MG63 (cell line): ENCODE measurements around the gene HS3ST1. TPM values are rescaled to one million over a fixed set of nuclear protein-coding genes. Genes with fewer than 3 reads are reported as not detected.
A peak's percentile ranks its signal among the peaks of the same experiment; 100 is the strongest.

ENCODE experiments used
- DNase-seq: peaks from one replicate; pipeline ENCODE4 v3.0.0-alpha.2; 2020
- H3K27me3 ChIP-seq: fragments of 250-450 bp; sonication (Bioruptor Pico); 2 replicates; pipeline ENCODE4 v1.5.1; 2020; ENCODE audit warnings: mild to moderate bottlenecking, moderate library complexity
- H3K36me3 ChIP-seq: fragments of 250-450 bp; sonication (Bioruptor Pico); 2 replicates; pipeline ENCODE4 v1.5.1; 2020; ENCODE audit warnings: mild to moderate bottlenecking, moderate library complexity
- H3K4me3 ChIP-seq: fragments of 250-450 bp; sonication (Bioruptor Pico); 2 replicates; pipeline ENCODE4 v1.5.1; 2020; ENCODE audit warnings: mild to moderate bottlenecking, moderate library complexity
- H3K9me3 ChIP-seq: fragments of 250-450 bp; sonication (Bioruptor Pico); 2 replicates; pipeline ENCODE4 v1.5.1; 2020; ENCODE audit warnings: mild to moderate bottlenecking, moderate library complexity
- total RNA-seq: library from RNA; depleted of rRNA; stranded (reverse); fragments of >200 nt; shearing (Covaris generic); gene quantifications from 2 replicates; pipeline ENCODE4 v1.2.3, GENCODE V29; 2014; ENCODE audit warnings: low replicate concordance

The HS3ST1 gene
- total RNA-seq, 1 experiment from 2014 or later: 0.23 TPM

DNA sequence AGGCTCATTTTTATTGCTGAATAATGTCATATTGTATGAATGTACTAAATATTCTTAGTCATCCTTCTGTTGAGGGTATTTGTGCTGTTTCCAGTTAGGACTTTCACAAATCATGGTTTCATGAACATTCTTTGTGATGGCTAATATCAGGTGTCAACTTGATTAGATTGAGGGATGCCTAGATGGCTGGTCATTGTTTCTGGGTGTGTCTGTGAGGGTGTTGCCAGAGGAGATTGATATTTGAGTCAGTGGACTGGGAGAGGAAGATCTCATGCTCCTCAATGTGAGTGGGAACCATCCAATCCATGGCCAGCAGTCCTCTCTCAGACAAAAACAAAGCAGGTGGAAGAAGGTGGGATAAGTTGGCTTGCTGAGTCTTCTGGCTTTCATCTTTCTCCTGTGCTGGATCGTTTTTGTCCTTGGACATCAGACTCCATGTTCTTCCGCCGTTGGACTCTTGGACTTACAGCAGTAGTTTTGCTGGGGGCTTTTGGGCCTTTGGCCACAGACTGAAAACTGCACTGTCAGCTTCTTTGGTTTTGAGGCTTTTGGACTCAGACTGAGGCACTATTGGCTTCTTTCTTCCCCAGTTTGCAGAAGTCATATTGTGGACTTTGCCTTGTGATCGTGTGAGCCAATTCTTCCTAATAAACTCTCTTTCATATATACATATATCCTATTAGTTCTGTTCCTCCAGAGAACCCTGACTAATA is 11.9 kb upstream of the HS3ST1 start:
- Histone ChIP-seq H3K9me3 (no peaks in the 10 kb centered on the region), H3K27me3 (no peaks in the 10 kb centered on the region), H3K36me3 (no peaks in the 10 kb centered on the region), H3K4me3 (no peak overlapping the region)
- no peak for DNase-seq

DNA sequence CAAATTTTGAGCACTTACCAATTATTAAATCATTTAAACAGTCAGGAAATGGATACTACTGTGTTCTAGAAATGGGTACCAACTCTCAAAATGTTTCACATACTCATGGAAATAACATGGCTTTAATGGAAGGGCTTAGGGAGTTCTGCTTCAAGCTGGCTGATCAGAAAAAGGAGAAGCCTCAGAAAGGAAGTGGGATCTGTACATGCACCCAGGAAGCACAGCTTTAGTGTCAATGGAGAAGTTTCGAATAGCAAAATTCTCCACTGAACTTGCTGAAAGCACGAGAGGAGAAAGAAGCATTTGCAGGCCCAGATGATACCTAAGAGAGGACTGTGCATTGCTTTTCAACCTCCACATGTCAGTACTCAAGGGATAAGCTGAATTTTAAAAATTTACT is 11.1 kb upstream of the HS3ST1 start:
- Histone ChIP-seq H3K9me3 (no peaks in the 10 kb centered on the region), H3K4me3 (no peak overlapping the region), H3K27me3 (no peaks in the 10 kb centered on the region), H3K36me3 (no peaks in the 10 kb centered on the region)
- DNase-seq: no peak

DNA sequence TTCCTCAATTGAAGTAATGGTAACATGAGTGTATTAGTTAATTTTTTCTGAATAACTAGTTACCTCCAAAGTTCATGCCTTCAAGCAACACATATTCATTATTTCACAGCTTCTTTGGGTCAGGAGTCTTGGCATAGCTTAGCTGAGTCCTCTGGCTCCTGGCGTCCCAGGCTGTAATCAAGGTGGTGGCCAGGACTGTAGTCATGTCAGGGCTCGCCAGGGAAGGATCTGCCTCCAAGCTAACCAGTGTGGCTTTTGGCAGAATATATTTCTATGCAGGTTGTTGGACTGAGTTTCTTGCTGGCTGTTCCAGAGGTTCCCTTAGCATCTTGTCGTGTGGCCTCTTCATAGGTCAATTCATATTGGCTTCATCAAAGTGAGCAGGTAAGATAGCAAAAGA is 10.0 kb upstream of the HS3ST1 start:
- H3K9me3 ChIP-seq: no peaks in the 10 kb centered on the region
- DNase-seq: no peak
- H3K4me3 ChIP-seq: no peak overlapping the region
- H3K27me3 ChIP-seq: no peaks in the 10 kb centered on the region
- H3K36me3 ChIP-seq: no peaks in the 10 kb centered on the region

GRCh38 chr4:11436673-11437072 is 8.0 kb upstream of the HS3ST1 start:
- H3K36me3 ChIP-seq: no peaks in the 10 kb centered on the region
- no peak for DNase-seq
- H3K4me3 ChIP-seq: no peak overlapping the region
- no peaks in the 10 kb centered on the region for H3K27me3 ChIP-seq
- no peaks in the 10 kb centered on the region for H3K9me3 ChIP-seq

GRCh38 chr4:11436084-11436483 is 7.4 kb upstream of the HS3ST1 start:
- Histone ChIP-seq H3K36me3 (no peaks in the 10 kb centered on the region), H3K4me3 (no peak overlapping the region), H3K27me3 (no peaks in the 10 kb centered on the region), H3K9me3 (no peaks in the 10 kb centered on the region)
- no peak for DNase-seq

GRCh38 chr4:11435557-11435956 is 6.9 kb upstream of the HS3ST1 start:
- no peak for DNase-seq
- Histone ChIP-seq H3K27me3 (no peaks in the 10 kb centered on the region), H3K9me3 (no peaks in the 10 kb centered on the region), H3K4me3 (no peak overlapping the region), H3K36me3 (no peaks in the 10 kb centered on the region)

- no peak for DNase-seq
- H3K27me3 ChIP-seq: no peaks in the 10 kb centered on the region
- no peaks in the 10 kb centered on the region for H3K9me3 ChIP-seq
- H3K4me3 ChIP-seq: no peak overlapping the region
- H3K36me3 ChIP-seq: no peaks in the 10 kb centered on the region
Measured at GRCh38 chr4:11431111-11431510, 2.4 kb upstream of the HS3ST1 start.

GRCh38 chr4:11430536-11430935 is 1.8 kb upstream of the HS3ST1 start:
- Histone ChIP-seq H3K9me3 (no peaks in the 10 kb centered on the region), H3K27me3 (no peaks in the 10 kb centered on the region), H3K4me3 (no peak overlapping the region), H3K36me3 (no peaks in the 10 kb centered on the region)
- DNase-seq: no peak

DNA sequence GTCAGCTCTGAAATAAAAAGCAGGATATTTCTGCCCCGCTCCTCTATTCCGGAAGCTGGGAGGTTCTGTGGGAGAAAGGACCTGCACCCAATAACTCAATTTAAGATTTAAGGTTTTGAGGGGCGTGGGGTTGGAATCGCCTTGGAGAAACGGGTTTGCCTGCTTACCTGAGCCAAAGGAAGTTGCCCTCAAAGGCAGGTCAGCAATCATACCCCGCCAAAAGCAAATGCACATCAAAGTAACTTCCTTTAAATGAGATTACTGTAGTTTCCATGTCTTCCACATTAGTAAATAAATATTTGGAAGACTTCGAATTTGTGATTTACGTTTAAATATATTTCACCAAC is 978 bp upstream of the HS3ST1 start:
- Histone ChIP-seq H3K4me3 (no peak overlapping the region), H3K36me3 (no peaks in the 10 kb centered on the region), H3K27me3 (no peaks in the 10 kb centered on the region), H3K9me3 (no peaks in the 10 kb centered on the region)
- DNase-seq: no peak

DNA sequence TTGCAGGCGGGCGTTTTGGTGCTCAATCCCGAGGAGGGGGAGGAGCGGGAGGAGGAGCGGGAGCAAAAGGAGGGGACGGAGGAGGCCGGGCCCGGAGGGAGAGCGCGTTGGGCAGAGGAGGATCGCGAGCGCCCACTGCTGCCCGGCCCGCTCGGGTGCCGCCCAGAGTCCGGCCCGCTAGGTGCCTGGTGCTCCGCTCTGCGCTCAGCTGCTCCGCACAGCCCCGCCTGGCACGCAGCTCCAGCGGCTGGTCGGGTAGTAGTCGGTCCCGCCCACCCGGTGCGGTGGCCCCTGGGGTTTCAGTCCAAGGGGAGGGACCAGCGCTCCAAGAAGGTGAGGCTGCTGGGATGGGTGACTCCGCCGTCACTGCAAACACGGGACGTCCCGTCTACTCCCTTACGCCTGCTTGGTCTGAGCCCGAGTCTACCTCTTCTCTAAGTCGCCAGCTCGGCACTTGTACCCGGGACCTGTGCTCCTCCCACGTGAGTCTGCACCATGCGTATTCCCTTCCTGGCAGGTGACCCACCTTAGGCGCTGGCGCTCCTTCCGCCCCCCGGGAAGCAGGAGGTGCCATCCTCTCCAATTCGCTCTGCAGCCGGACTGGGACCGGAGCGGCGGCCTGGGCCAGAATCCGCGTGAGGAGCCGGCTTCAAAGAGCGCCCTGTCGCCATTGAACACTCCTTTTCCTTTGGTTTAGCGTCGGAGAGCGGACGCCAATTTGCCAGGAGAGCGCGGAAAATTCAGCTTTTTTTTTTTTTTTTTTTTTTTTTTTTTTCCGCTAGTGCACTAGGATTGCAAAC is 405 bp upstream of the HS3ST1 start:
- peak; percentile 76 for DNase-seq
- Histone ChIP-seq H3K4me3 (peak overlapping the region; percentile 58), H3K27me3 (no peaks in the 10 kb centered on the region), H3K36me3 (no peaks in the 10 kb centered on the region), H3K9me3 (no peaks in the 10 kb centered on the region)

GRCh38 chr4:11427121-11427996 is 1.3 kb downstream of the HS3ST1 start:
- Histone ChIP-seq H3K27me3 (no peaks in the 10 kb centered on the region), H3K36me3 (no peaks in the 10 kb centered on the region), H3K4me3 (no peak overlapping the region), H3K9me3 (no peaks in the 10 kb centered on the region)
- no peak for DNase-seq

DNA sequence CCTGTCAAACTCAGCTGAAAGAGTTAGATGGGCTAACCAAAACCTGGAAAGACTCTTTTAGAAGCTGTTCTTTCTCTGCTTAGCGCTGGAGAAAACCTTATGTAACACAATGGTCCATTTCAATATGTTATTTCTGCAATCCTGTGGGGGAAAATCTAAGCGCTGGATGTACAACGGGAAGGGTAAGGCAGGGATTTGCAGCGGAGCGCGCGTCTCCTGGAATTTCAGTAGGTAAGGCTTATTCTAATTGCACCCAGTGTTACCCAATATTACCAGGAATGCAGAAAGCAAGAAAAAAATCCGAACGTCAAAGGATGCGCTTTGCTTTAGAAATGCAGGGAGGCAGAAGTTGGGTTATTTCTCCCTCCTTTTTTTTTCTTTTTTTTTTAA is 2.0 kb downstream of the HS3ST1 start:
- no peaks in the 10 kb centered on the region for H3K36me3 ChIP-seq
- no peaks in the 10 kb centered on the region for H3K27me3 ChIP-seq
- no peak for DNase-seq
- H3K4me3 ChIP-seq: no peak overlapping the region
- H3K9me3 ChIP-seq: no peaks in the 10 kb centered on the region

- Histone ChIP-seq H3K27me3 (no peaks in the 10 kb centered on the region), H3K4me3 (no peak overlapping the region), H3K9me3 (no peaks in the 10 kb centered on the region), H3K36me3 (no peaks in the 10 kb centered on the region)
- no peak for DNase-seq
Measured at GRCh38 chr4:11426003-11426402, 2.7 kb downstream of the HS3ST1 start.

DNA sequence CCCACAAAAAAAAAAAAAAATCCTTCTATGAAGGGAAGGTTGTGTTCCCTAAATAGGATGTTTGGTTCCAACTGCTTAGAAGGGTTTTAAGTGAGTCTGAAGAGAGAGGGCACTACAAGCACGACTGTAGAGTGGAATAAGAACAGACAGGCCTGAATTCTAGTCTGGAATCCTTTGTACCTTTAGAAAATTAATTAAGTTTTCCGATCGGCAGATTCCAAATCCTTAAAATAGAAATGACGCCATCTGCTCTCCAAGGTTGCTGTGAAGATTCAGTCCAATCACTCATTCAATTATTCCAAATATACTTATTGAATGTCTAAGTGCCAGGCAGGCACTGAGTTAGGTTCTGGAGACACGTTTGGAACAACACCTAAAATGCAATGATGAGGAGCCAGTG is 3.8 kb downstream of the HS3ST1 start:
- no peaks in the 10 kb centered on the region for H3K27me3 ChIP-seq
- DNase-seq: no peak
- no peaks in the 10 kb centered on the region for H3K36me3 ChIP-seq
- no peak overlapping the region for H3K4me3 ChIP-seq
- H3K9me3 ChIP-seq: no peaks in the 10 kb centered on the region

DNA sequence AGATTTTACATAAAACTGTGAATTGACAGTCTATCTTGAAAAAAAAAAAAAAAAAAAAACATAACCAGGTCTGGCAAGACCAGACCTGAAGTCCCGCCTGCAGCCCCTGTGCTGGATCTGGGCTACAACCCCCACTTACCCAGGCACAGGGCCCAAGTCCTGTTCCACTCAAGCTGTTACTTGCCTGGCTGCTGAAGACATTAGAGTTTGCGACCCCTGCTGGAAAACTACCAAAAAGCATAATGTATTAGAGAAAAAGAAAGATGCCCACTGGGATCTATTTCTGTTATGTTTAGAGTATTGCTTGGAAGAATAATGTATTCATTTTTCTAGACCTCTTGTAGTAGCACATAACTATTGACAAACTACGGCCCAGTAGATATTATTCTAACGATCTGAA is 4.7 kb downstream of the HS3ST1 start:
- no peaks in the 10 kb centered on the region for H3K27me3 ChIP-seq
- peak; percentile 9 for DNase-seq
- H3K4me3 ChIP-seq: no peak overlapping the region
- H3K36me3 ChIP-seq: no peaks in the 10 kb centered on the region
- no peaks in the 10 kb centered on the region for H3K9me3 ChIP-seq

DNA sequence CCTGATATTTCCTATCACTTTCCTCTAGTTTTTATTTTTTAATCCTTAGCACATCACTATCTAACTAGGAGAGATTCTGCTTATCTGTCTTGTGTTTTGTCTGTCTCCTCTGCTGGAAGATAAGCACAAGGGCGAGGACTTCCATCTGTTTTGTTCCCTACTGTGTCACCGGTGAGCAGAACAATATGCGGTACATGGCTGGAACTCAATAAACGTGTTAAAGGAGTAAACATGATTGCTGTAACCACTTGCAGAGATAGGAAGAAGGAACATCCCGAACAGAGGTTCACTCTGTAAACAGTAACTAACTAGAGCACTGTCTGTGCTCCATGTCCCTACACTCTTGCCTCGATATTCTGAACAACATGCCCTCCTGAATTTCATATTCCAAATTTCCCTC is 5.2 kb downstream of the HS3ST1 start:
- DNase-seq: no peak
- H3K36me3 ChIP-seq: no peaks in the 10 kb centered on the region
- H3K4me3 ChIP-seq: no peak overlapping the region
- no peaks in the 10 kb centered on the region for H3K9me3 ChIP-seq
- no peaks in the 10 kb centered on the region for H3K27me3 ChIP-seq

- Histone ChIP-seq H3K27me3 (no peaks in the 10 kb centered on the region), H3K36me3 (no peaks in the 10 kb centered on the region), H3K4me3 (no peak overlapping the region), H3K9me3 (no peaks in the 10 kb centered on the region)
- no peak for DNase-seq
Measured at GRCh38 chr4:11421116-11421515, 7.6 kb downstream of the HS3ST1 start.
